Retinal pigment epithelial cell (primary cell): ENCODE data around the gene DDIAS.

Experiments used
- DNase-seq: peaks from one replicate; pipeline ENCODE4 v3.0.0-alpha.2; 2010; ENCODE audit warnings: low read depth
- H3K4me3 ChIP-seq: 2 replicates; pipeline ENCODE4 v1.5.1; 2011; ENCODE audit warnings: mild to moderate bottlenecking, low read length, control low read depth, moderate library complexity
- CTCF ChIP-seq: conservative IDR thresholded peaks from 2 replicates; pipeline ENCODE4 v1.5.1; 2011; ENCODE audit warnings: low read depth, low read length, control low read depth, inconsistent platforms

Gene DDIAS

GRCh38 chr11:82927264-82927880, 25.8 kb downstream of the DDIAS start:
- no peak overlapping the region for H3K4me3 ChIP-seq
- DNase-seq, result peak; percentile 9

GRCh38 chr11:82929121-82929520, 27.6 kb downstream of the DDIAS start:
- TF ChIP-seq CTCF, result no peak
- no peak overlapping the region for H3K4me3 ChIP-seq
- DNase-seq, result no peak

More at GRCh38 chr11:82927264-82927880, 25.8 kb downstream of the DDIAS start:
- peak; percentile 79 for TF ChIP-seq CTCF

- TF ChIP-seq CTCF, result no peak
- DNase-seq, result no peak
- no peak overlapping the region for H3K4me3 ChIP-seq
Observed at GRCh38 chr11:82930229-82930628, 28.7 kb downstream of the DDIAS start.

GRCh38 chr11:82930734-82931133, 29.2 kb downstream of the DDIAS start:
- no peak for DNase-seq
- TF ChIP-seq CTCF, result no peak

GRCh38 chr11:82932564-82932963, 31.0 kb downstream of the DDIAS start:
- TF ChIP-seq CTCF, result no peak
- no peak for DNase-seq
- H3K4me3 ChIP-seq, result no peak overlapping the region

More at GRCh38 chr11:82930734-82931133, 29.2 kb downstream of the DDIAS start:
- no peak overlapping the region for H3K4me3 ChIP-seq

DNA sequence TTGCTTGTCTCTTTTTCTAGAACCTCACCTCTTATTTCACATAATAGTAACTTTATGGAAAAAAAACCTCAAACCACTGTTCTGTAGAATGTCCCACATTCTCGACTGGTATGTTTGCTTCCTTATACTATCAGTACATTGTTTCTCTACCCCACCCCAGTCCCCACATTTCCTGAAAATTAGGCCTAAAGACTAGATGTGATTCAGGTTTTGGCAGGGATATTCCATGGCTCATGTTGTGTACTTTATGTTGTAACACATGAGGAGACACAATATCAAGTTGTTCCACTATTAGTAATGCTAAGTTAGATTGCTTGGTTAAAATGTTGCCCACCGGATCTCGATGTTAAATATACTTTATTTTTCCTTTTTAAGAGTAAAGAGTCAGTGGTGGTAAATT, 34.7 kb downstream of the DDIAS start:
- TF ChIP-seq CTCF, result no peak
- no peak overlapping the region for H3K4me3 ChIP-seq
- DNase-seq, result no peak

- H3K4me3 ChIP-seq, result no peak overlapping the region
- DNase-seq, result no peak
- TF ChIP-seq CTCF, result no peak
Observed at GRCh38 chr11:82937554-82937953, 36.0 kb downstream of the DDIAS start.
